ENCODE measurements around the gene PTPRD. TPM values are rescaled to one million over a fixed set of nuclear protein-coding genes. Genes with fewer than 3 reads are reported as not detected.

The PTPRD gene
- total and polyA plus RNA-seq, 2 donors (not counting 1 experiment from before 2014, with no cell fraction given): 0.35 to 4.8 TPM

GRCh38 chr9:8484597-8485191 lies 2128.1 kb downstream of the PTPRD start:
- H3K79me2 ChIP-seq (ENCODE audit: control insufficient read depth, insufficient read depth, low read length): no peaks in the 10 kb centered on the region
- H3K27ac ChIP-seq (ENCODE audit: insufficient read depth, low read length): no peak overlapping the region
- no peaks in the 10 kb centered on the region for H4K20me1 ChIP-seq (ENCODE audit: control insufficient read depth, extremely low read depth, insufficient read depth, low read length)
- H3K36me3 ChIP-seq (ENCODE audit: control insufficient read depth, insufficient read depth, low read length): no peaks in the 10 kb centered on the region
- H2AFZ ChIP-seq (ENCODE audit: low read length): no peak overlapping the region
- H3K4me2 ChIP-seq (ENCODE audit: extremely low read depth, insufficient read depth, low read length): no peak overlapping the region
- DNase-seq (ENCODE audit: low read depth in 2 of 2): no peak
- no peaks in the 10 kb centered on the region for H3K4me1 ChIP-seq (ENCODE audit: control insufficient read depth, extremely low read depth, insufficient read depth, low read length)
- no peaks in the 10 kb centered on the region for H3K27me3 ChIP-seq (ENCODE audit: control insufficient read depth, insufficient read depth, low read length)
- no peak for TF ChIP-seq CTCF (conservative IDR thresholded peaks at IDR 0.05 in 1 of 2, IDR thresholded peaks at IDR 0.05 in 1 of 2; ENCODE audit: low read depth in 1 of 2, low read length in 2 of 2)
- no peak for TF ChIP-seq EZH2 (IDR thresholded peaks at IDR 0.05; ENCODE audit: low read length, missing control alignments)
- no peak overlapping the region for H3K4me3 ChIP-seq (replicated peaks in 1 of 4; ENCODE audit: control extremely low read depth in 1 of 4, insufficient read depth in 1 of 4, low read depth in 3 of 4, low read length in 4 of 4)
- H3K9me3 ChIP-seq (ENCODE audit: control insufficient read depth, insufficient read depth, low read depth, low read length): no peaks in the 10 kb centered on the region
- no peak overlapping the region for H3K9ac ChIP-seq (ENCODE audit: insufficient read depth, low read length)

- Histone ChIP-seq H3K4me1 (ENCODE audit: control insufficient read depth, extremely low read depth, insufficient read depth, low read length) (no peaks in the 10 kb centered on the region), H4K20me1 (ENCODE audit: control insufficient read depth, extremely low read depth, insufficient read depth, low read length) (no peaks in the 10 kb centered on the region), H3K36me3 (ENCODE audit: control insufficient read depth, insufficient read depth, low read length) (no peaks in the 10 kb centered on the region), H3K4me3 (replicated peaks in 1 of 4; ENCODE audit: control extremely low read depth in 1 of 4, insufficient read depth in 1 of 4, low read depth in 3 of 4, low read length in 4 of 4) (no peak overlapping the region), H3K9me3 (ENCODE audit: control insufficient read depth, insufficient read depth, low read depth, low read length) (no peaks in the 10 kb centered on the region), H3K9ac (ENCODE audit: insufficient read depth, low read length) (no peak overlapping the region), H3K4me2 (ENCODE audit: extremely low read depth, insufficient read depth, low read length) (no peak overlapping the region), H3K79me2 (ENCODE audit: control insufficient read depth, insufficient read depth, low read length) (no peaks in the 10 kb centered on the region), H3K27me3 (ENCODE audit: control insufficient read depth, insufficient read depth, low read length) (no peaks in the 10 kb centered on the region), H2AFZ (ENCODE audit: low read length) (no peak overlapping the region), H3K27ac (ENCODE audit: insufficient read depth, low read length) (no peak overlapping the region)
- DNase-seq (ENCODE audit: low read depth in 2 of 2): peak in 1 of 2 donors; percentile 5
- TF ChIP-seq EZH2 (IDR thresholded peaks at IDR 0.05; ENCODE audit: low read length, missing control alignments): no peak
- TF ChIP-seq CTCF (conservative IDR thresholded peaks at IDR 0.05 in 1 of 2, IDR thresholded peaks at IDR 0.05 in 1 of 2; ENCODE audit: low read depth in 1 of 2, low read length in 2 of 2): no peak
These were observed 2135.4 kb downstream of the PTPRD start for GRCh38 chr9:8477450-8477849.

GRCh38 chr9:8474937-8475336 lies 2137.9 kb downstream of the PTPRD start:
- no peak overlapping the region for H3K4me2 ChIP-seq (ENCODE audit: extremely low read depth, insufficient read depth, low read length)
- no peaks in the 10 kb centered on the region for H4K20me1 ChIP-seq (ENCODE audit: control insufficient read depth, extremely low read depth, insufficient read depth, low read length)
- no peaks in the 10 kb centered on the region for H3K27me3 ChIP-seq (ENCODE audit: control insufficient read depth, insufficient read depth, low read length)
- no peak overlapping the region for H3K27ac ChIP-seq (ENCODE audit: insufficient read depth, low read length)
- no peaks in the 10 kb centered on the region for H3K4me1 ChIP-seq (ENCODE audit: control insufficient read depth, extremely low read depth, insufficient read depth, low read length)
- DNase-seq (ENCODE audit: low read depth in 2 of 2): no peak
- H3K4me3 ChIP-seq (replicated peaks in 1 of 4; ENCODE audit: control extremely low read depth in 1 of 4, insufficient read depth in 1 of 4, low read depth in 3 of 4, low read length in 4 of 4): no peak overlapping the region
- no peaks in the 10 kb centered on the region for H3K79me2 ChIP-seq (ENCODE audit: control insufficient read depth, insufficient read depth, low read length)
- no peak overlapping the region for H3K9ac ChIP-seq (ENCODE audit: insufficient read depth, low read length)
- no peaks in the 10 kb centered on the region for H3K9me3 ChIP-seq (ENCODE audit: control insufficient read depth, insufficient read depth, low read depth, low read length)
- no peak for TF ChIP-seq EZH2 (IDR thresholded peaks at IDR 0.05; ENCODE audit: low read length, missing control alignments)
- TF ChIP-seq CTCF (conservative IDR thresholded peaks at IDR 0.05 in 1 of 2, IDR thresholded peaks at IDR 0.05 in 1 of 2; ENCODE audit: low read depth in 1 of 2, low read length in 2 of 2): no peak
- no peak overlapping the region for H2AFZ ChIP-seq (ENCODE audit: low read length)
- H3K36me3 ChIP-seq (ENCODE audit: control insufficient read depth, insufficient read depth, low read length): no peaks in the 10 kb centered on the region

Data from fibroblast of lung (primary cell).